SK-N-SH (cell line): Measurements from ENCODE around the gene LRRC32. TPM values are rescaled to one million over a fixed set of nuclear protein-coding genes. Genes with fewer than 3 reads are reported as not detected.

Source experiments
- CTCF ChIA-PET: fragments of 300-600, 350-600 bp; formaldehyde crosslinking; extraction: SDS; loops from one replicate; lab custom pipeline; 2021; lab: Yijun Ruan, JAX
- POLR2A ChIA-PET: fragments of 350-600 bp; sonication (Branson Sonifier 250); formaldehyde crosslinking; extraction: SDS; loops from one replicate; lab custom pipeline; 2020; ENCODE audit warnings: antibody characterized with exemption, inconsistent platforms; lab: Yijun Ruan, JAX
- DNase-seq: peaks from one replicate; pipeline ENCODE4 v3.0.0; 2012
- H2AFZ ChIP-seq: fragments of 200-600 bp; sonication (generic); 2 replicates; pipeline ENCODE4 v1.8.1; 2016; ENCODE audit warnings: antibody characterized with exemption, mild to moderate bottlenecking, low read depth
- H3F3A ChIP-seq: fragments of 200-600 bp; sonication (generic); replicated peaks from 2 replicates; pipeline ENCODE3; 2016; ENCODE audit warnings: antibody characterized with exemption, mild to moderate bottlenecking; ENCODE audit not compliant: insufficient read depth
- H3K27ac ChIP-seq, 2 experiments: fragments of 200-500 bp in 1 of 2; fragments of 200-600 bp in 1 of 2; sonication (Bioruptor generic) in 1 of 2; sonication (generic), shearing (Covaris generic) in 1 of 2; 2 replicates each; pipeline versions ENCODE4 v1.5.1 to v1.6.1; 2014 to 2016; ENCODE audit warnings: low read depth in 2 of 2, inconsistent platforms in 1 of 2, low read length in 1 of 2, mild to moderate bottlenecking in 1 of 2, mixed read lengths in 1 of 2
- H3K27me3 ChIP-seq: fragments of 200-600 bp; sonication (generic), shearing (Covaris generic); 2 replicates; pipeline ENCODE4 v1.6.1; 2016; ENCODE audit warnings: mixed run types; ENCODE audit not compliant: insufficient read depth
- H3K36me3 ChIP-seq, 2 experiments: fragments of 200-500 bp in 1 of 2; fragments of 200-600 bp in 1 of 2; sonication (Bioruptor generic) in 1 of 2; sonication (generic) in 1 of 2; replicated peaks in 1 of 2; 2 replicates each; pipeline versions ENCODE3 to v1.5.1; 2014 to 2016; ENCODE audit warnings: low read length in 1 of 2, mild to moderate bottlenecking in 1 of 2; ENCODE audit not compliant: insufficient read depth in 2 of 2, control insufficient read depth in 1 of 2
- H3K4me1 ChIP-seq, 2 experiments: fragments of 200-500 bp in 1 of 2; fragments of 200-600 bp in 1 of 2; sonication (Bioruptor generic) in 1 of 2; sonication (generic), shearing (Covaris generic) in 1 of 2; 2 replicates each; pipeline versions ENCODE4 v1.5.1 to v1.6.1; 2014 to 2016; ENCODE audit warnings: low read depth in 1 of 2, low read length in 1 of 2, mixed run types in 1 of 2; ENCODE audit not compliant: insufficient read depth in 2 of 2, control insufficient read depth in 1 of 2
- H3K4me2 ChIP-seq: fragments of 200-600 bp; sonication (generic), shearing (Covaris generic); 2 replicates; pipeline ENCODE4 v1.6.1; 2017; ENCODE audit warnings: mixed run types
- H3K4me3 ChIP-seq, 2 experiments: fragments of 200-500 bp in 1 of 2; fragments of 200-600 bp in 1 of 2; sonication (Bioruptor generic) in 1 of 2; sonication (generic), shearing (Covaris generic) in 1 of 2; 2 replicates each; pipeline versions ENCODE4 v1.5.1 to v1.8.1; 2014 to 2016; ENCODE audit warnings: low read depth in 2 of 2, inconsistent platforms in 1 of 2, low read length in 1 of 2, mild to moderate bottlenecking in 1 of 2, mixed read lengths in 1 of 2, moderate library complexity in 1 of 2
- H3K79me2 ChIP-seq: fragments of 200-600 bp; sonication (generic); 2 replicates; pipeline ENCODE4 v1.8.1; 2017; ENCODE audit warnings: mild to moderate bottlenecking; ENCODE audit not compliant: insufficient read depth
- H3K9ac ChIP-seq: fragments of 200-600 bp; sonication (generic); 2 replicates; pipeline ENCODE4 v1.6.1; 2017; ENCODE audit warnings: mixed run types
- H3K9me2 ChIP-seq: fragments of 200-600 bp; sonication (generic); 2 replicates; pipeline ENCODE4 v1.6.1; 2017; ENCODE audit warnings: mixed run types
- H3K9me3 ChIP-seq: fragments of 200-600 bp; sonication (generic); 2 replicates; pipeline ENCODE4 v1.6.1; 2017; ENCODE audit warnings: mixed run types, mild to moderate bottlenecking, moderate library complexity
- H4K20me1 ChIP-seq: fragments of 200-600 bp; sonication (generic); 2 replicates; pipeline ENCODE4 v1.6.1; 2017; ENCODE audit warnings: mild to moderate bottlenecking, mixed run types; ENCODE audit not compliant: insufficient read depth
- CHD2 ChIP-seq: fragments of 150-350 bp; IDR thresholded peaks from 2 replicates; pipeline ENCODE4 v1.6.1; 2018; ENCODE audit warnings: low read length; ENCODE audit not compliant: partially characterized antibody
- FOXM1 ChIP-seq: IDR thresholded peaks from 2 replicates; pipeline ENCODE4 v1.4.0; 2012; ENCODE audit warnings: low read depth, mild to moderate bottlenecking
- GABPA ChIP-seq: IDR thresholded peaks from 2 replicates; pipeline ENCODE4 v1.4.0; 2012; ENCODE audit warnings: low read depth, mild to moderate bottlenecking
- GATA2 ChIP-seq: sonication (generic); formaldehyde crosslinking; IDR thresholded peaks from 2 replicates; pipeline ENCODE4 v1.5.0; 2020; ENCODE audit warnings: mild to moderate bottlenecking, missing genetic modification reagents
- JUND ChIP-seq: IDR thresholded peaks from 2 replicates; pipeline ENCODE4 v1.4.0; 2012
- MAX ChIP-seq: IDR thresholded peaks from 2 replicates; pipeline ENCODE4 v1.4.0; 2012; ENCODE audit warnings: low read depth
- MEF2A ChIP-seq: IDR thresholded peaks from 2 replicates; pipeline ENCODE4 v1.4.0; 2012; ENCODE audit warnings: low read depth, borderline replicate concordance
- NRF1 ChIP-seq: IDR thresholded peaks from 2 replicates; pipeline ENCODE4 v1.6.1; 2012; ENCODE audit warnings: low read depth, mild to moderate bottlenecking, low read length
- RAD21 ChIP-seq: IDR thresholded peaks from 2 replicates; pipeline ENCODE4 v1.6.1; 2012; ENCODE audit warnings: mild to moderate bottlenecking, low read length
- RCOR1 ChIP-seq: fragments of 150-350 bp; IDR thresholded peaks from 2 replicates; pipeline ENCODE4 v1.6.1; 2017; ENCODE audit warnings: antibody characterized with exemption, low read length
- SIN3A ChIP-seq: IDR thresholded peaks from 2 replicates; pipeline ENCODE4 v1.6.1; 2012; ENCODE audit warnings: low read depth, mild to moderate bottlenecking, low read length, moderate library complexity, borderline replicate concordance
- TCF12 ChIP-seq: IDR thresholded peaks from 2 replicates; pipeline ENCODE4 v1.4.0; 2012
- TEAD4 ChIP-seq: IDR thresholded peaks from 2 replicates; pipeline ENCODE4 v1.4.0; 2012; ENCODE audit warnings: mild to moderate bottlenecking, borderline replicate concordance; ENCODE audit not compliant: insufficient read depth
- USF1 ChIP-seq: IDR thresholded peaks from 2 replicates; pipeline ENCODE4 v1.4.0; 2012; ENCODE audit warnings: low read depth, borderline replicate concordance
- ZBTB33 ChIP-seq: IDR thresholded peaks from 2 replicates; pipeline ENCODE4 v1.4.0; 2012; ENCODE audit warnings: low read depth, borderline replicate concordance
- WGBS: methylation state at CpG from one replicate; pipeline ENCODE4 v1.1.6; 2017; ENCODE audit warnings: low lambda C conversion rate; 5-methylcytosine and 5-hydroxymethylcytosine counted together
- polyA plus RNA-seq, 3 experiments: library from polyadenylated mRNA; depleted of rRNA; stranded (reverse); fragments of >200 nt; gene quantifications; 2 replicates each; pipeline ENCODE4 v1.2.3, GENCODE V29; 2012
- TF ChIP-seq, protein P1 (sequence below): fragments of 200-600 bp; sonication (generic); IDR thresholded peaks from 2 replicates; pipeline ENCODE4 v1.6.1; 2017; ENCODE audit warnings: antibody characterized with exemption, mild to moderate bottlenecking, moderate library complexity
- TF ChIP-seq, protein P2 (sequence below): fragments of 150-350 bp; IDR thresholded peaks from 2 replicates; pipeline ENCODE4 v1.6.1; 2016; ENCODE audit warnings: mild to moderate bottlenecking, low read depth, low read length

Gene LRRC32
- polyA plus RNA-seq, 1 of the 3 experiments (the other 2 are of a cell fraction) = 0.43 TPM

DNA sequence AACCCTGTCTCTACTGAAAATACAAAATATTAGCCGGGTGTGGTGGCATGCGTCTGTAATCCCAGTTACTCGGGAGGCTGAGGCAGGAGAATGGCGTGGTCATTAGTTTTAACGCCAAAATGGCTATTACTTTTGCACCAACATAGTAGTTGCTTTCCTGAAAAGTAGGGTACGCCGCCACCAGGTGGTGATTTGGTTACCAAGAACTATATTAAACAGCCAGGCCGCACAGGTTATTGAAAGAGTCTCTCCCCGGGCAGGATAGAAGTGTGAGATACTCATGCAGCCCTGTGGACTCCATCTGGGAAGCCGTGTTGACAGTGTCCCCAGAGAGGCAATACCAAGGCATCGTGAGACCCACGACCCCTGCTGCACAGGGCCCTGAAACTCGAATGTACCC is 24.6 kb upstream of the LRRC32 start:
- Histone ChIP-seq H3K9ac (no peak overlapping the region), H3K4me2 (no peak overlapping the region)
- CTCF ChIA-PET = interaction anchor here (0.8 to 1.0 kb wide), 2 partner anchors 14 to 97 kb away, joined by 3 read pairs; no protein-coding TSS in a partner anchor

DNA sequence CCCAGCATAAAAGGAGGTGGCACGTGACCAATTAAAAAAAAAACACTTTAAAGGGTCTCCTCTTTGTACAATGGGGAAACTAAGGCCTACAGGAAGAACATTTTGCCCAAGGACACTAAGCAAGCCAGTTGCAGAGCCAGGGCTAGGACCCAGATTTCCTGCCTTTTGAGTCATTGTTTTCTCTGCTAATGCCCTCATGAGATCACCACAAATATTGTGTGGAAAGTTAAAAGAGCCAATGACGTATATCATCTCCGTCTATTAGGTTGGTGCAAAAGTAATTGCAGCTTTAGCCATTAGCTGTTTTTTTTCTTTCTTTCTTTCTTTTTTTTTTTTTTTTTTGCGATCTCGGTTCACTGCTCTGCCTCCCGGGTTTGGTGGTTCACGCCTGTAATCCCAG is 24.1 kb upstream of the LRRC32 start:
- Histone ChIP-seq H3K9ac (no peak overlapping the region), H4K20me1 (no peaks in the 10 kb centered on the region), H3K4me3 (no peak overlapping the region), H3K27ac (no peak overlapping the region), H3K9me3 (no peaks in the 10 kb centered on the region), H3K36me3 (no peaks in the 10 kb centered on the region), H3K4me1 (peaks cover 0 to under 1% of the 10 kb centered on the region in 2 experiments; a peak in 1 of 4 replicates), H3K9me2 (no peaks in the 10 kb centered on the region), H3K27me3 (no peaks in the 10 kb centered on the region), H2AFZ (no peak overlapping the region), H3F3A (no peaks in the 10 kb centered on the region), H3K4me2 (no peak overlapping the region), H3K79me2 (no peaks in the 10 kb centered on the region)
- 74% methylated on average over 7 of the region's 7 CpGs for WGBS
- TF ChIP-seq RCOR1 (no peak), MAX (no peak), FOXM1 (no peak), MEF2A (no peak), TCF12 (no peak), NRF1 (no peak), ZBTB33 (no peak)
- TF ChIP-seq, protein P1, sequence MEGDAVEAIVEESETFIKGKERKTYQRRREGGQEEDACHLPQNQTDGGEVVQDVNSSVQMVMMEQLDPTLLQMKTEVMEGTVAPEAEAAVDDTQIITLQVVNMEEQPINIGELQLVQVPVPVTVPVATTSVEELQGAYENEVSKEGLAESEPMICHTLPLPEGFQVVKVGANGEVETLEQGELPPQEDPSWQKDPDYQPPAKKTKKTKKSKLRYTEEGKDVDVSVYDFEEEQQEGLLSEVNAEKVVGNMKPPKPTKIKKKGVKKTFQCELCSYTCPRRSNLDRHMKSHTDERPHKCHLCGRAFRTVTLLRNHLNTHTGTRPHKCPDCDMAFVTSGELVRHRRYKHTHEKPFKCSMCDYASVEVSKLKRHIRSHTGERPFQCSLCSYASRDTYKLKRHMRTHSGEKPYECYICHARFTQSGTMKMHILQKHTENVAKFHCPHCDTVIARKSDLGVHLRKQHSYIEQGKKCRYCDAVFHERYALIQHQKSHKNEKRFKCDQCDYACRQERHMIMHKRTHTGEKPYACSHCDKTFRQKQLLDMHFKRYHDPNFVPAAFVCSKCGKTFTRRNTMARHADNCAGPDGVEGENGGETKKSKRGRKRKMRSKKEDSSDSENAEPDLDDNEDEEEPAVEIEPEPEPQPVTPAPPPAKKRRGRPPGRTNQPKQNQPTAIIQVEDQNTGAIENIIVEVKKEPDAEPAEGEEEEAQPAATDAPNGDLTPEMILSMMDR = no peak
- POLR2A ChIA-PET = no interaction called here
- DNase-seq = no peak
- CTCF ChIA-PET = interaction anchor here (0.8 to 1.0 kb wide), 2 partner anchors 13 to 97 kb away, joined by 3 read pairs; no protein-coding TSS in a partner anchor

More for the DNA sequence above, 24.6 kb upstream of the LRRC32 start:
- TF ChIP-seq TEAD4 (no peak), RAD21 (0 out of 2 replicates have a peak, but pooled peaks have one; percentile 10), SIN3A (no peak), JUND (no peak), MAX (no peak), USF1 (no peak), TCF12 (no peak), GABPA (no peak), RCOR1 (no peak), FOXM1 (no peak), GATA2 (CRISPR knock-in tag) (no peak), CHD2 (no peak)
- TF ChIP-seq, protein P1 = peak; percentile 20; the same call in 1 of the 2 replicates
- TF ChIP-seq, protein P2, sequence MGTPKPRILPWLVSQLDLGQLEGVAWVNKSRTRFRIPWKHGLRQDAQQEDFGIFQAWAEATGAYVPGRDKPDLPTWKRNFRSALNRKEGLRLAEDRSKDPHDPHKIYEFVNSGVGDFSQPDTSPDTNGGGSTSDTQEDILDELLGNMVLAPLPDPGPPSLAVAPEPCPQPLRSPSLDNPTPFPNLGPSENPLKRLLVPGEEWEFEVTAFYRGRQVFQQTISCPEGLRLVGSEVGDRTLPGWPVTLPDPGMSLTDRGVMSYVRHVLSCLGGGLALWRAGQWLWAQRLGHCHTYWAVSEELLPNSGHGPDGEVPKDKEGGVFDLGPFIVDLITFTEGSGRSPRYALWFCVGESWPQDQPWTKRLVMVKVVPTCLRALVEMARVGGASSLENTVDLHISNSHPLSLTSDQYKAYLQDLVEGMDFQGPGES = no peak
- no peak overlapping the region for H3K4me3 ChIP-seq
- H3F3A ChIP-seq = peaks cover 4% of the 10 kb centered on the region
- no peak overlapping the region for H3K27ac ChIP-seq
- H3K27me3 ChIP-seq = no peaks in the 10 kb centered on the region
- H4K20me1 ChIP-seq = no peaks in the 10 kb centered on the region
- H3K36me3 ChIP-seq = no peaks in the 10 kb centered on the region
- 80% methylated on average over 7 of the region's 13 CpGs for WGBS
- no peaks in the 10 kb centered on the region for H3K9me2 ChIP-seq
- no peaks in the 10 kb centered on the region for H3K9me3 ChIP-seq
- H2AFZ ChIP-seq = no peak overlapping the region
- POLR2A ChIA-PET = no interaction called here
- H3K79me2 ChIP-seq = no peaks in the 10 kb centered on the region
- no peak for DNase-seq
- peaks cover 3 to 5% of the 10 kb centered on the region in 2 experiments; a peak in 2 of 4 replicates for H3K4me1 ChIP-seq
